ENCODE data around the gene SPTBN2.
"Not testable (repeated sequence)": the region's sequence is repeated elsewhere in the genome, so short reads cannot be mapped to it uniquely, and the experiment has no call there.

SPTBN2 gene

DNA sequence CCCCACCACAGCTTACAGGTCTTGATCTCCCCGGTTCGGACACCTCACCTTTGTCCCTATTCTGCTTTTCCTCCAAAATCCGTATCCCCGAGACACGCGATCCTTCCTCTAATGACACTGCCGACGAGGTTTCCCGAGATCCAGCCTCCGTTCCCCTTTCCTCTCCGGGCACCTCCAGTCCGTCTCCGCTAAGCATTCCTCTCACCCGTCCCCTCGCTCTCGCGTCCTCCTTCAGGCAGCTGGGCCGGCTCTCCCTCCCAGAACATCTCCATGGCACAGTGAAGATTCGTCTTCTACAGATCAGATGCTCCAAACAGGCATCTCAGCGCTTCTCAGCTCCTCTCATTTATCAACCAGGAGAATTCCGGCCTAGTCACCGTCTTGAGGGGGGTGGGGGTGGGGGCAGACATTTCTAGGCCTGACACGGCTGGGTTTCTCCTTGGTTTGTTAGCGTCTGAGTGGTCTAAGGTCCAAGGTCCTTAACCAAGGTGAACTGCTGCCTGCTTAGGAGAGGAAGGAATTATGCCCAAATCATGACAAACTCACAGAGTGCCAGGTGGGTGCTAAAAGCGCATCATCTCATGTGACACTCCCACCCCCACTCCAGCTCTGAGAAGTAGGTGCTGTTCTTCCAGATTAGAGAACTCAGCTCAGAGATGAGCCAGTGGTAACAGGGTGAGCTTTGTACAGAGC is at the start of gene SPTBN2:
Gene SPTBN2 (minus strand): TSS at position 524 of the 693 bp plus-strand sequence. CDS start 7,976 bp downstream, outside the sequence.
- no peak for DNase-seq

- no peak for DNase-seq
These were observed 39.8 kb upstream of the SPTBN2 start for GRCh38 chr11:66768818-66769217.

DNA sequence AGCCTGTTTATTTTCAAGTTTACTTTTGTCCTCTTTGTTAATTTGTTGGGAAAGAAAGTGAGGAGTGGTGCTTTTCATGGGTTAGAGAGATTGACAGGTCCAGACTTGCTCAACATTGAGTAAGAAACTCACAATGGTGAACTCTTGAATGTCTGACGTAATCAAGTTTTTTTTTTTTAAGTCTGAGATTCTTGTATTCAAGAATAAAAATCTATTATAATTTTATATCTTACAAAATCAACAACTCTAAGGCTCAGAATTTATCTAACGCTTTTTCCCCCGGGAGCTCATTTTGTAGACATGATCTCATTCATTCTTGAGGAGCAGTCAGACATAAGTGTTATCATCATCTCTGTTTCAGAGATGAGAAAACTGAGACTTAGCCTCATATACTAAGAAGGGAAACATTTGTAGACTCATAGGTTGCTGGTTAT is 39.1 kb upstream of the SPTBN2 start:
- DNase-seq: no peak

GRCh38 chr11:66767666-66768065 is 38.6 kb upstream of the SPTBN2 start:
- DNase-seq: no peak

DNA sequence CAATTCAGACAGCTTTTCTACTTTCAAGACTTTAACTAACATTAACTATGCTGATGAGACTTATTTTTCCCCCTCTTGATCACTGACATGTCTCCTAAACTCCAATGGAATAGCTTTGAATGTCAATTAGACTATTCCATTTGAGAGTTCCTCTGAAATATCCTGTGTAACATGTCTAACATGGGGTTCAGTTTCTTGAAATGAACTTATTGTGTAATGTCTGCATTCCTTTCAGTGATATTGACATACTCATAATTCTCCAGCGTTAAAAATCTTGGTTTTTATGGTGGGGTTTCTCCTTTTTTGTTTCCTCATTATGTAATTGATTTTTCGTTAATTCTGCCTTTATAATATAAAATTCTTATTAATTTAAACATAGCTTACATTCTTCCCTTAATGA is 37.7 kb upstream of the SPTBN2 start:
- no peak for DNase-seq

- no peak for DNase-seq
These were observed 33.1 kb upstream of the SPTBN2 start for GRCh38 chr11:66762088-66762487.

- DNase-seq: no peak
These were observed 23.1 kb upstream of the SPTBN2 start for GRCh38 chr11:66752148-66752547.

GRCh38 chr11:66749091-66749490 is 20.1 kb upstream of the SPTBN2 start:
- DNase-seq: no peak

GRCh38 chr11:66747480-66747879 is 18.5 kb upstream of the SPTBN2 start:
- DNase-seq: no peak

GRCh38 chr11:66745356-66746235 is 16.6 kb upstream of the SPTBN2 start:
- no peak for DNase-seq

DNA sequence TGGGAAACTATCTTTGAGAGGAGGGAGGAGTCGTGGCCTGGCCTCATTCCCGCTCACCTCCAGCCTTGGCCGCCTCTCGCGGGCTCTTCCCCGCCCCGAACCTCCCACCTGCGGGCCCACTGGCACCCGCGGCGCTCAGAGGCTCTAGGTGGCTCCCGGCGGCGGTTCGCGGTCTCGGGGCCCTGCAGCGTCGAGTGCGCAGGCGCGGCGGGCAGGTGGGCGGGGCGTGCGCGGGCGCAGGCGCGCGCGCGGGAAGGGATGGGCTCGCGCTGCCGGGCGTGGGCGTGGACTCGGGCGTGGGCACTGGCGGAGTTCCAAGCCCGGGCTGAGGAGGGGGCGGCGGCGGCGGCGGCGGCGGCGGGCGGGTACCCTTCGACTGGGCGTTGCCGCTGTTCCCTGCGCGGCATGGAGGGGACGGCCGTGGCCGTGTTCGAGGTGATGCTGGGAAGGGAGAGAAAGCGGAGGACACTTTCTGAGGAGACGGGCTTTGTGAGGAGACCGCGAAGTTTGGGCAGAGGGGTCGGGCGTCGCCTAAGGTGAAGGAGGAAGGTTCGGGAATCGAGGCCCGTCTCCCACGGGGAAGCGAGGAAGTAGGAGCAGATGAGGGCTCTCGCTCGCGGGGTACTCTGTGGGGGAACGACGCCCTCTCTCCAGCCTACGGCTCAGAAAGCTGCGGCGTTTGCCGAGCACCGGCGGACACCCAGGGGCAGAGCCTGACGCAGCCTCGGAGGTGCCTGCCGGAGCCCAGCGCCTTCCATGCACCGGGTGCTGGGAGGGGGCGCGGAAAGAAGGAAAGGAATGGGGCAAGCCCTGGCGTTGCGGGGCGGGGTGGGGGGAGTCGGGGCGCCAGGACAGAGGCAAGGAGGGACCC is 15.7 kb upstream of the SPTBN2 start:
- DNase-seq: peak; percentile 33 to 79

DNA sequence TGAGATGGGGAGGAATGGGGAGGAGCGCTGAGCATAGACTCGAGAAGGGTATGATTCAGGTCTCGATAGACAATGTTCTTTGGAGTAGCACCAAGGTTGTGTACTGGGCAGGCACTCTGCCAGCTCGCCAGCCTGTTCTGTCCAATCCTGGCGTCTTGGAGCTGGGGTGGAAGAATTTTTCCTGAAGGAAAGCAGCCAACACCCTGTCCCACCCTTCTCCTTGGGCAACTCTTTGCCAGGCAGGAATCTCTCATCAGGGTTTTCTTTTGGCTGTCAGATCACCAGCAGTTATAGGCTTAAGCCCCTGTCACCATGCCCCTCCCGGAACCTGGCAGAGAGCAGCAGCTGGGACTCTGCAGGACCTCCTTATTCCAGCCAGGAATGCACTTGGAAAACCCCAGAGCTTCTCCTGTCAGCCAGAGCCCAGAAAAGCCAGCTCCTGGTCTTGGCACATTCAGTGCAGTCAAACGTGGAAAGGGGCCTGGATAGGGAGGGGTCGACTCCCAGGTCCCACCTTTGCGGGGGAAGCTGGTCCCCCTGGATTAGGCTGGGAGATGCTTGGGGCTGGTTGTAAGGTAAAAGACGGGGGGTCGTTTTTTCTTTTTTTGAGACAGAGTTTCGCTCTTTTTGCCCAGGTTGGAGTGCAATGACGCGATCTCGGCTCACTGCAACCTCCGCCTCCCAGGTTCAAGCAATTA is 14.4 kb upstream of the SPTBN2 start:
- no peak for DNase-seq

- no peak for DNase-seq
These were observed 12.1 kb upstream of the SPTBN2 start for GRCh38 chr11:66741153-66741552.

DNA sequence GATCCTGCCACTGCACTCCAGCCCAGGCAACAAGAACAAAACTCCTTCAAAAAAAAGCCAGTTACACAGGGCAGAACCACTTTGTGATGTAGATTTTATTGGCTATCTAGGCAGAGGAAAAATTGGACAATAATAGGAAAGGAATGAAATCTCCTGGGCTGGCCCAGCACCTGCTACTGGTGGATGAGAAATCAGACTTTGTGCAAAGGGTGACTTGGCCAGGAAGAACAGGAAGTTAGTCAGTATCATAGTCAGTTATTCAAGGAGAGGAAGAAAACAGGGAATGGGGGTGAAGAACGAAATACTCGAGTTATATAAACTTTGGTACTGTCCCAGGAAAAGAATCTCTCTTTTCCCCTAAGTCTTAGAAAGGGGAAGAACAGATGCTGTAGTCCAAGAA is 11.0 kb upstream of the SPTBN2 start:
- DNase-seq: no peak

DNA sequence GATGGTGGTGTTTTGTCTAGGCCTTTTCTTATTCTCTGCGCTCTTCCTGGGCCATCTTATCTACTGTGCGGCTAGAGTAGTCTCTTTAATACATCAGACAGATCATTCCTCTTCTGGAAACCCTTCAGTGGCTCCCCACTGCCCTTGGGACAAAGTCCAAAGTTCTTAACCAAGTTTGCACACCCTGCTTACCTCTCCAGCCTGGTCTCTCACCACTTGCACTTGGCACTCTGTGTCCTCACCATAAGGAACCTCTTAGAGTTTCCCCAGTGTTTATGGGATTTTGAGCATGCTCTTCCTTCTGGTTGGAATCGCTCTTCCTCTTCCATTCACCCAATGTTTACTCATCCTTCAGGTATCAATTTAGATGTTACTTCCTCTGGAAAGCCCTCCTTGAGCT is 5.2 kb upstream of the SPTBN2 start:
- no peak for DNase-seq

DNA sequence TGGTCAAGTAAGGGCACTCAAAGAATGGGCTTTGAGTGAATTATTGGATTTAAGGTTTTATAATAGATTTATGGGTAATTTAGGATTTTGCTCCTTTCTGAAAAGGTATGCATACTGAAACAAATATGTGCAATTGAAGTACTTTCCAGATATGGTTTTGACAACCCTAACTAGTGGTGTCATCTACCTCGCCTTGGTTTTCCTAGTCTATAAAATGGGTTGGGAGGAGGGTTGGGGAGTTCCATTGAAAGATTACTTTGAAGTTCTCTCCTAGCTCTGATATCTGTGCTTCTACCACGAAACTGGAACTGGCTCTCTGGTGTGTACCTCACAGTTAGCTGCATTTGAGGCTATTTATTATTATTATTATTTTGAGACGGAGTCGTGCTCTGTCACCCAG is 431 bp upstream of the SPTBN2 start:
- DNase-seq: no peak

- DNase-seq: no peak
These were observed 851 bp downstream of the SPTBN2 start for GRCh38 chr11:66728038-66728692.

DNA sequence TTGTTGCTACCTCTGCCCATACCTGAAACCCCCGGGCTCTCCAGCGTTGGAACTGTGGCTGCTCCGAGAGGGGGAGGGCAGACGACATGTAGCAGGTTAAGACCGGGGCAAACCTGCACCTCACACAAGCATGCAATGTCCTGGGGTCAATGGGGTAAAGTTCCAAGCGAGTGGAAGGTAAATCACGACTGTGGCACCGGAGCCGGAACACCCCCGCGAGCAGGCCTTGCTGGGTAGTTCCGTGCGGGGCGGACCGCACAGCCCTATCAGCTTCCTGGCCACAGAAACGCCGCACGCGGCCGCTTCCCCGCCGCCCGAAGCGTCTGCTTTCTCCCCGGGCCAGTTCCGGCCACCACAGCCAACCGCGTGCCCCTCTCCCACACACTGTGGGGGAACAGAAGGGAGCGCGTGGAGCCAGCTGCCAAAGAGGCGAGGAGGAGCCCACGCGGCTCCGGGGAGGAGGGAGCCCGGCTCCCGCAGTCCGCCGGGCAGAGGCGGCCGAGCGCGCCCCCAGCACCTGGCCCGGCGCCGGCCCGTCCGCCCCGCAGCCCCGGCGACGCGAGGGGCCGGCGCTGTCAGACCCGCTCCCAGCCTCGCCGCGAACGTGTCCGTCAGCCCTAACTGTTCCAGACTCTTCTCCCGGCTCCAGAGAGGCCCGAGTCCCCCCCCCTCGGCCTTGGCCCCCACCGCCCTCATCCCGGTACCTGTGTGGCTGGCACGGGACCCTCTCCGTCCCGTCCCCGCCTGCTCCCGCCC is 1.6 kb downstream of the SPTBN2 start:
- DNase-seq: peak in 1 of 2 donors; percentile 27

DNA sequence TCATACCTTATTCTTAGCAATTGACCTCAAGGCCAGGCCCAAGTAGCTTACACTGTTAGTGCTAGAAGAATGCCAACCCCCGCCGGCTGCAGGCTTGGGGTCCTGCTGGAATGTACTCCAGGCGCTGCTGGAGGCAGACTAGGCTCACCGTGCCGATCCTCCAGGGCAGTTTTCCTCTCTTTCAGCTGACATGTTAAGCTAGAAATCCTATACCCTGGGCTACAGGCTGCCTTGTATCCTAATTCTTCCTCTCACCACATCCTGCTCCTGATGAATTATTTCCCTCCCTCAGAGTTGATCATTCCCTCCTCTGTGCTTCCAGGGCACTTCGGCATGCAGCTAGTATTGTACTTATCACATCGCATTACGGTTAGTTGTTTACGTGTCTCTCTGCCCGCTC is 3.4 kb downstream of the SPTBN2 start:
- no peak for DNase-seq

DNA sequence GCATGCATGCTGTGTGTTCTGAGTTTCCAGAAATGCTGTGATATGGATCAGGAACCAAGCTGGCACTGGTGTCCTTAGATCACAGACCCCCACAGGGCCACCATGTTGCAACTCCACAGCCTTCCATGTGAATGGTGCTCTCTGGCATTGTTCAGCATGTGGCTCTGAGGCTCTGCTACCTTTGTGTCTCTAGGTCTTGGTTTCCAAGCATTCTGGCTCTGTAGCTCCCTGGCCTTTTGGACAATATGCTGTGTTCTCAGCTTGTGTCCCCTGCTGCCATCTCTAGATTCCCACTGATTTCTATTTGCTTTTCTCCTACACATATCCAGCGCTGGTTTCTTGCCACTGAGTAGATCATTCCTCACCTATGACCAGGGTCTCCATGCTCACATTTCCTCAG is 3.9 kb downstream of the SPTBN2 start:
- DNase-seq: no peak

DNA sequence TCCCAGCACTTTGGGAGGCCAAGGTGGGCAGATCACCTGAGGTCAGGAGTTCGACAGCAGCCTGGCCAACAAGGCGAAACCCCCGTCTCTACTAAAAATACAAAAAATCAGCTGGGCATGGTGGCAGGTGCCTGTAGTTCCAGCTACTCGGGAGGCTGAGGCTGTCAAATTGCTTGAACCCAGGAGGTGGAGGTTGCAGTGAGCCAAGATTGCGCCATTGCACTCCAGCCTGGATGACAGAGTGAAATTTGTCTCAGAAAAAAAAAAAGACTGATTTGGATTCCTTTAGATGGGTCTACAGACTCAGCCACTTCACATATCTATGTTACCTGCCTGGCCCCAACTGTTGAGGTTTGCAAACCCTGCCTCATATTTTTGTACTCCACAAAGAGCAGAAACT is 4.8 kb downstream of the SPTBN2 start:
- not testable (repeated sequence) for DNase-seq
